Stomach (tissue), 9 donors: ENCODE data around the gene PTPRU. TPM values are rescaled to one million over a fixed set of nuclear protein-coding genes. Genes with fewer than 3 reads are reported as not detected.

Experiments used
- DNase-seq, 2 donors: peaks; one replicate each; pipeline versions ENCODE4 v3.0.0 to v3.0.0-alpha.2; 2013 to 2019
- H3K27ac ChIP-seq, 5 donors: fragments of 200-600 bp in 4 of 5; sonication (generic) in 4 of 5; one replicate each; pipeline ENCODE4 v1.5.1; 2013 to 2019; ENCODE audit warnings: mild to moderate bottlenecking in 1 of 5, moderate library complexity in 1 of 5
- H3K27me3 ChIP-seq, 3 donors: fragments of 200-600 bp; sonication (generic); one replicate each; pipeline ENCODE4 v1.5.1; 2017 to 2019; ENCODE audit warnings: mixed run types in 1 of 3
- H3K36me3 ChIP-seq, 4 donors: fragments of 200-600 bp; sonication (generic); 1 replicate in 3 of 4; 2 replicates in 1 of 4; pipeline ENCODE4 v1.5.1; 2016 to 2019
- H3K4me1 ChIP-seq, 4 donors: fragments of 200-600 bp; sonication (generic); one replicate each; pipeline ENCODE4 v1.5.1; 2016 to 2019
- H3K4me3 ChIP-seq, 4 donors: fragments of 200-600 bp; sonication (generic) in 3 of 4; one replicate each; pipeline ENCODE4 v1.5.1; 2016 to 2019; ENCODE audit warnings: mild to moderate bottlenecking in 1 of 4
- H3K9me3 ChIP-seq, 4 donors: fragments of 200-600 bp; sonication (generic); one replicate each; pipeline ENCODE4 v1.5.1; 2016 to 2019
- EP300 ChIP-seq: sonication (generic); formaldehyde crosslinking; IDR thresholded peaks from one replicate; pipeline ENCODE4 v1.6.1; 2017; ENCODE audit warnings: antibody characterized with exemption
- POLR2A ChIP-seq, 4 donors: fragments of 450-650 bp; IDR thresholded peaks; one replicate each; pipeline ENCODE4 v1.6.1; 2016; ENCODE audit warnings: antibody characterized with exemption in 4 of 4, control low read depth in 2 of 4, mild to moderate bottlenecking in 1 of 4, moderate library complexity in 1 of 4
- POLR2AphosphoS5 ChIP-seq, 3 donors: sonication (generic); formaldehyde crosslinking; IDR thresholded peaks; one replicate each; pipeline ENCODE4 v1.6.1; 2016; ENCODE audit warnings: antibody characterized with exemption in 3 of 3
- WGBS, 5 donors: extraction: QIAGEN DNeasy Blood & Tissue Kit in 3 of 5; methylation state at CpG; one replicate each; pipeline versions ENCODE4 v1.1.5 to v1.1.7; 2013 to 2018; 5-methylcytosine and 5-hydroxymethylcytosine counted together
- intact Hi-C: fragments of 100-400 bp; cut with DNase I; formaldehyde crosslinking; loops from one replicate; pipeline ENCODE4 v1.15.1; 2023; ENCODE audit warnings: low total_unique reads
- polyA plus RNA-seq, 3 donors: library from polyadenylated mRNA; stranded (reverse); fragments of 200-250 nt; gene quantifications; one replicate each; pipeline ENCODE4 v1.2.3, GENCODE V29; 2013
- total RNA-seq, 5 donors: library from RNA; depleted of rRNA; stranded (reverse); fragments of >200 nt; gene quantifications; one replicate each; pipeline versions ENCODE4 v1.1.0 to v1.2.3, GENCODE V29; 2014 to 2016
- TF ChIP-seq, protein P1 (sequence below), 7 experiments: fragments of 450-650 bp in 4 of 7; fragments of 200-600 bp in 3 of 7; sonication (generic) in 3 of 7; IDR thresholded peaks; one replicate each; pipeline ENCODE4 v1.5.1; 2016 to 2019; ENCODE audit warnings: antibody characterized with exemption in 7 of 7, control low read depth in 2 of 7, mild to moderate bottlenecking in 1 of 7
- donor health status: healthy with polysubstance abuse.
- donor health status: Bipolar disorder and iron deficiency.
- donor health status: healthy.

The PTPRU gene
- total and polyA plus RNA-seq, 8 donors, result 0.29 to 17.5 (median 6.2) TPM

- TF ChIP-seq, protein P1, sequence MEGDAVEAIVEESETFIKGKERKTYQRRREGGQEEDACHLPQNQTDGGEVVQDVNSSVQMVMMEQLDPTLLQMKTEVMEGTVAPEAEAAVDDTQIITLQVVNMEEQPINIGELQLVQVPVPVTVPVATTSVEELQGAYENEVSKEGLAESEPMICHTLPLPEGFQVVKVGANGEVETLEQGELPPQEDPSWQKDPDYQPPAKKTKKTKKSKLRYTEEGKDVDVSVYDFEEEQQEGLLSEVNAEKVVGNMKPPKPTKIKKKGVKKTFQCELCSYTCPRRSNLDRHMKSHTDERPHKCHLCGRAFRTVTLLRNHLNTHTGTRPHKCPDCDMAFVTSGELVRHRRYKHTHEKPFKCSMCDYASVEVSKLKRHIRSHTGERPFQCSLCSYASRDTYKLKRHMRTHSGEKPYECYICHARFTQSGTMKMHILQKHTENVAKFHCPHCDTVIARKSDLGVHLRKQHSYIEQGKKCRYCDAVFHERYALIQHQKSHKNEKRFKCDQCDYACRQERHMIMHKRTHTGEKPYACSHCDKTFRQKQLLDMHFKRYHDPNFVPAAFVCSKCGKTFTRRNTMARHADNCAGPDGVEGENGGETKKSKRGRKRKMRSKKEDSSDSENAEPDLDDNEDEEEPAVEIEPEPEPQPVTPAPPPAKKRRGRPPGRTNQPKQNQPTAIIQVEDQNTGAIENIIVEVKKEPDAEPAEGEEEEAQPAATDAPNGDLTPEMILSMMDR (IDR thresholded peaks at IDR 0.05), result no peak
- TF ChIP-seq EP300, result no peak
- TF ChIP-seq POLR2AphosphoS5 (IDR thresholded peaks at IDR 0.05), result no peak
- no peak for TF ChIP-seq POLR2A (IDR thresholded peaks at IDR 0.05)
- DNase-seq, result no peak
- no peak overlapping the region for H3K4me3 ChIP-seq
- intact Hi-C loops, result no loop called here
- no peaks in the 10 kb centered on the region for H3K36me3 ChIP-seq
- H3K27ac ChIP-seq, result no peak overlapping the region
- H3K9me3 ChIP-seq, result no peaks in the 10 kb centered on the region
- 38 to 56% (median 49%) methylated on average over 5 to 9 of the region's 9 CpGs for WGBS, 5 donors
- H3K4me1 ChIP-seq, result no peaks in the 10 kb centered on the region
- H3K27me3 ChIP-seq, result peaks cover 0 to 60% (median 13%) of the 10 kb centered on the region in 3 donors
Measured at GRCh38 chr1:29344336-29344735, 108.0 kb downstream of the PTPRU start.

DNA sequence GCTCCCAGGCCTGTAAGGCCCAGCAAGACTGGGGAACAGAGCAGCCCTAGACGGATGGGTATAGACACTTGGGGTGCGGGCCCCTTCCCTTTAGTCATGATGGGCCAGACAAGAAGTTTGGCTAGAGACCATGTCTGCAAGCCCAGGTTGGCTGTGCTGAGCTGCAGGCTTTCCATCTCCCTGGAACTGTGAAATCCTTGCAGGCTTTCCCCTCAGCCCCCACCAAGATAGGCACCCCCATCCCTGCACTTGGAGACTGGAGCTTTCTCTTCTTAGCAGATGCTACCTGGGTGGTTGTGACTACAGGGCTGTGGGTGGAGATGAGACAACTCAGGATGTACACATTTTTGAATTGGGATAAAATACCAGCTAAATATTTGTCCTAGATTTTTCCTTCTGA lies 110.3 kb downstream of the PTPRU start:
- H3K36me3 ChIP-seq, result no peaks in the 10 kb centered on the region
- H3K27ac ChIP-seq, result no peak overlapping the region
- TF ChIP-seq POLR2AphosphoS5 (IDR thresholded peaks at IDR 0.05) (no peak), EP300 (no peak), POLR2A (IDR thresholded peaks at IDR 0.05) (no peak)
- TF ChIP-seq, protein P1 (IDR thresholded peaks at IDR 0.05), result no peak
- H3K4me1 ChIP-seq, result no peaks in the 10 kb centered on the region
- 75 to 95% (median 92%) methylated on average over 2 of the region's 2 CpGs; no CpG with 5 or more reads in 1 of the 5 donors for WGBS, 5 donors
- H3K4me3 ChIP-seq, result no peak overlapping the region
- no peak for DNase-seq
- no peaks in the 10 kb centered on the region for H3K9me3 ChIP-seq
- H3K27me3 ChIP-seq, result peaks cover 0 to 63% (median 13%) of the 10 kb centered on the region in 3 donors
- intact Hi-C loops, result no loop called here

- 73 to 86% (median 81%) methylated on average over 23 of the region's 23 CpGs for WGBS, 5 donors
- Histone ChIP-seq H3K27ac (no peak overlapping the region), H3K4me1 (no peaks in the 10 kb centered on the region), H3K4me3 (no peak overlapping the region), H3K36me3 (no peaks in the 10 kb centered on the region), H3K27me3 (peaks cover 0 to 47% (median 0%) of the 10 kb centered on the region in 3 donors), H3K9me3 (no peaks in the 10 kb centered on the region)
- DNase-seq, result no peak
- TF ChIP-seq POLR2A (IDR thresholded peaks at IDR 0.05) (no peak), POLR2AphosphoS5 (IDR thresholded peaks at IDR 0.05) (no peak), EP300 (no peak)
- TF ChIP-seq, protein P1 (IDR thresholded peaks at IDR 0.05), result no peak
- intact Hi-C loops, result no loop called here
Measured at GRCh38 chr1:29349871-29350491, 113.7 kb downstream of the PTPRU start.

- no peak for DNase-seq
- peaks cover 0 to 53% (median 3%) of the 10 kb centered on the region in 3 donors for H3K27me3 ChIP-seq
- H3K9me3 ChIP-seq, result no peaks in the 10 kb centered on the region
- TF ChIP-seq POLR2AphosphoS5 (IDR thresholded peaks at IDR 0.05) (no peak), EP300 (no peak), POLR2A (IDR thresholded peaks at IDR 0.05) (no peak)
- TF ChIP-seq, protein P1 (IDR thresholded peaks at IDR 0.05), result no peak
- intact Hi-C loops, result no loop called here
- H3K36me3 ChIP-seq, result no peaks in the 10 kb centered on the region
- WGBS, 5 donors, result 68 to 81% (median 74%) methylated on average over 4 of the region's 4 CpGs
- H3K27ac ChIP-seq, result no peak overlapping the region
- no peaks in the 10 kb centered on the region for H3K4me1 ChIP-seq
- no peak overlapping the region for H3K4me3 ChIP-seq
Measured at GRCh38 chr1:29352719-29353420, 116.5 kb downstream of the PTPRU start.
